ENCODE results near the gene SHC3. TPM values are rescaled to one million over a fixed set of nuclear protein-coding genes. Genes with fewer than 3 reads are reported as not detected.

SHC3 gene
- total and polyA plus RNA-seq, 2 donors (not counting 3 experiments of a cell fraction or from before 2014, with no cell fraction given): 1.0 to 2.0 TPM

DNA sequence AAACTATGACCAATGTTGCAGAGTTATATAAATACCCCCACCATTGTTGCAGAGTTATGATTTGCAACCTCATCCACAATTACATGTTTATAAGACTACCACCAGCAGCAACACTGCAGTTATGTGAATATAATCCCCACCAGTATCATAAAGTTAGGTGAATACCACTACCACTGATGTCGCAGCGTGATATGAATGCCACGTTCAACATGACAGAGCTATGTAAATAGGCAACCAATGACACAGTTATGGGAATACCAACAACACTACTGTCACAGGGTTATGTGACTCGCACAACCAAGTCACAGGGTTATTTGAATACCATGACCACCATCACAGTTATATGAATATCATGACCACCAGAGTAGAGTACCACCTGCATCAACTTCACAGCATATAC, 63.9 kb downstream of the SHC3 start:
- Histone ChIP-seq H2AFZ (ENCODE audit: low read depth, low read length) (no peak overlapping the region), H3K9me1 (replicated peaks; ENCODE audit: control insufficient read depth, extremely low read depth, insufficient read depth, low read length) (no peaks in the 10 kb centered on the region), H3K27me3 (ENCODE audit: control insufficient read depth in 2 of 2, insufficient read depth in 2 of 2, low read length in 2 of 2) (no peaks in the 10 kb centered on the region), H3K4me1 (ENCODE audit: control insufficient read depth, extremely low read depth, insufficient read depth, low read length) (no peaks in the 10 kb centered on the region), H3K27ac (ENCODE audit: insufficient read depth, low read depth, low read length) (no peak overlapping the region), H4K20me1 (replicated peaks; ENCODE audit: control insufficient read depth, extremely low read depth, insufficient read depth, low read length) (no peaks in the 10 kb centered on the region), H3K36me3 (ENCODE audit: control insufficient read depth in 2 of 2, extremely low read depth in 1 of 2, insufficient read depth in 2 of 2, low read length in 2 of 2) (no peaks in the 10 kb centered on the region), H3K79me2 (ENCODE audit: control insufficient read depth, insufficient read depth, low read length) (no peaks in the 10 kb centered on the region), H3K4me2 (ENCODE audit: insufficient read depth, low read length) (no peak overlapping the region), H3K9me3 (replicated peaks; ENCODE audit: control insufficient read depth, insufficient read depth, low read length) (no peaks in the 10 kb centered on the region), H3K9ac (replicated peaks; ENCODE audit: extremely low read depth, insufficient read depth, low read length) (no peak overlapping the region), H3K4me3 (replicated peaks in 1 of 3; ENCODE audit: insufficient read depth in 1 of 3, low read depth in 1 of 3, low read length in 3 of 3) (no peak overlapping the region)
- FAIRE-seq (no peak), DNase-seq (ENCODE audit: low read depth, low spot score) (no peak)
- no TSS peak for BruUV-seq (replicated peaks)
- POLR2A ChIA-PET: no interaction called here
- CTCF ChIA-PET: no interaction called here
- dilution Hi-C loops (cut with MboI; ENCODE audit: extremely low pct_ligation_motif_present, low sequenced_read_pairs) (no loop called here), intact Hi-C loops (cut with micrococcal nuclease) (no loop called here)
- no peak for TF ChIP-seq JUN (IDR thresholded peaks at IDR 0.05; ENCODE audit: borderline replicate concordance, insufficient read depth, insufficient read length, low read depth)

DNA sequence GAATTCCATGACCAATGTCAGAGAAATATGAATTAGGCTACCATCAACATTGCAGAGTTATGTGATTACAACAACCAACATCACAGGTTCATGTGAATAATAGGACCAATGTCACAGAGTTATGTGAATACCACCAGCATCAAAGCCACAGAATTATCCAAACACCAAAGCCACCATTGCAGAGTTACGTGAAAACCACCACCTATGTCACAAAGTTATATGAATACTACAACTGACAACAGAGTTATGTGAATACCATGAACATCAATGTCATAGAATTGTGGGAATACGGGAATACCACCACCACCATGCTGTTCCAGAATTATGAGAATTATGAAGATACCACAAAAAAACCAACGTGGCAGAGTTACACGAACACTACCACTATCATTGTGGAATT, 64.8 kb downstream of the SHC3 start:
- Histone ChIP-seq H3K27me3 (ENCODE audit: control insufficient read depth in 2 of 2, insufficient read depth in 2 of 2, low read length in 2 of 2) (no peaks in the 10 kb centered on the region), H3K79me2 (ENCODE audit: control insufficient read depth, insufficient read depth, low read length) (no peaks in the 10 kb centered on the region), H3K9ac (replicated peaks; ENCODE audit: extremely low read depth, insufficient read depth, low read length) (no peak overlapping the region), H3K4me2 (ENCODE audit: insufficient read depth, low read length) (no peak overlapping the region), H3K36me3 (ENCODE audit: control insufficient read depth in 2 of 2, extremely low read depth in 1 of 2, insufficient read depth in 2 of 2, low read length in 2 of 2) (no peaks in the 10 kb centered on the region), H4K20me1 (replicated peaks; ENCODE audit: control insufficient read depth, extremely low read depth, insufficient read depth, low read length) (no peaks in the 10 kb centered on the region), H3K4me1 (ENCODE audit: control insufficient read depth, extremely low read depth, insufficient read depth, low read length) (no peaks in the 10 kb centered on the region), H3K27ac (ENCODE audit: insufficient read depth, low read depth, low read length) (no peak overlapping the region), H2AFZ (ENCODE audit: low read depth, low read length) (no peak overlapping the region), H3K4me3 (replicated peaks in 1 of 3; ENCODE audit: insufficient read depth in 1 of 3, low read depth in 1 of 3, low read length in 3 of 3) (no peak overlapping the region), H3K9me3 (replicated peaks; ENCODE audit: control insufficient read depth, insufficient read depth, low read length) (no peaks in the 10 kb centered on the region), H3K9me1 (replicated peaks; ENCODE audit: control insufficient read depth, extremely low read depth, insufficient read depth, low read length) (no peaks in the 10 kb centered on the region)
- dilution Hi-C loops (cut with MboI; ENCODE audit: extremely low pct_ligation_motif_present, low sequenced_read_pairs) (no loop called here), intact Hi-C loops (cut with micrococcal nuclease) (no loop called here)
- DNase-seq (ENCODE audit: low read depth, low spot score) (no peak), FAIRE-seq (no peak)
- no TSS peak for BruUV-seq (replicated peaks)
- TF ChIP-seq EZH2 (IDR thresholded peaks at IDR 0.05; ENCODE audit: borderline replicate concordance, low read depth, low read length, severe bottlenecking) (no peak), POLR2AphosphoS5 (IDR thresholded peaks at IDR 0.05; ENCODE audit: insufficient read depth, low read depth, low read length) (no peak), GATA2 (IDR thresholded peaks at IDR 0.05; ENCODE audit: insufficient read depth, insufficient read length, low read depth, low read length) (no peak), MYC (IDR thresholded peaks at IDR 0.05; ENCODE audit: low read depth, low read length) (no peak), POLR2A (IDR thresholded peaks at IDR 0.05; ENCODE audit: low read depth, low read length) (no peak), FOS (IDR thresholded peaks at IDR 0.05; ENCODE audit: borderline replicate concordance, insufficient read depth, low read length) (no peak), JUN (IDR thresholded peaks at IDR 0.05; ENCODE audit: borderline replicate concordance, insufficient read depth, insufficient read length, low read depth) (no peak)
- TF ChIP-seq, protein P1, sequence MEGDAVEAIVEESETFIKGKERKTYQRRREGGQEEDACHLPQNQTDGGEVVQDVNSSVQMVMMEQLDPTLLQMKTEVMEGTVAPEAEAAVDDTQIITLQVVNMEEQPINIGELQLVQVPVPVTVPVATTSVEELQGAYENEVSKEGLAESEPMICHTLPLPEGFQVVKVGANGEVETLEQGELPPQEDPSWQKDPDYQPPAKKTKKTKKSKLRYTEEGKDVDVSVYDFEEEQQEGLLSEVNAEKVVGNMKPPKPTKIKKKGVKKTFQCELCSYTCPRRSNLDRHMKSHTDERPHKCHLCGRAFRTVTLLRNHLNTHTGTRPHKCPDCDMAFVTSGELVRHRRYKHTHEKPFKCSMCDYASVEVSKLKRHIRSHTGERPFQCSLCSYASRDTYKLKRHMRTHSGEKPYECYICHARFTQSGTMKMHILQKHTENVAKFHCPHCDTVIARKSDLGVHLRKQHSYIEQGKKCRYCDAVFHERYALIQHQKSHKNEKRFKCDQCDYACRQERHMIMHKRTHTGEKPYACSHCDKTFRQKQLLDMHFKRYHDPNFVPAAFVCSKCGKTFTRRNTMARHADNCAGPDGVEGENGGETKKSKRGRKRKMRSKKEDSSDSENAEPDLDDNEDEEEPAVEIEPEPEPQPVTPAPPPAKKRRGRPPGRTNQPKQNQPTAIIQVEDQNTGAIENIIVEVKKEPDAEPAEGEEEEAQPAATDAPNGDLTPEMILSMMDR (IDR thresholded peaks at IDR 0.05; ENCODE audit: extremely low read depth in 1 of 2, insufficient read depth in 1 of 2, low read depth in 1 of 2, low read length in 2 of 2): no peak
- TF ChIP-seq, protein P2, sequence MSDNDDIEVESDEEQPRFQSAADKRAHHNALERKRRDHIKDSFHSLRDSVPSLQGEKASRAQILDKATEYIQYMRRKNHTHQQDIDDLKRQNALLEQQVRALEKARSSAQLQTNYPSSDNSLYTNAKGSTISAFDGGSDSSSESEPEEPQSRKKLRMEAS (IDR thresholded peaks at IDR 0.05; ENCODE audit: insufficient read depth, insufficient read length): no peak
- ChIA-PET CTCF (no interaction called here), POLR2A (no interaction called here)
